ENCODE data around the gene PAK5.

PAK5 gene

GRCh38 chr20:9576695-9577094 is 262.2 kb downstream of the PAK5 start:
- H3K27ac ChIP-seq (ENCODE audit: low read depth, low read length), result no peak overlapping the region
- H3K79me2 ChIP-seq (ENCODE audit: insufficient read depth, low read length), result no peaks in the 10 kb centered on the region
- no peak overlapping the region for H3K4me2 ChIP-seq (ENCODE audit: low read depth, low read length, poor library complexity, severe bottlenecking)
- no peak overlapping the region for H3K9ac ChIP-seq (ENCODE audit: low read length)
- no peak for TF ChIP-seq CTCF (IDR thresholded peaks at IDR 0.05; ENCODE audit: insufficient read depth, low read length, poor library complexity, severe bottlenecking)
- H3K36me3 ChIP-seq (ENCODE audit: low read length), result no peaks in the 10 kb centered on the region
- H3K27me3 ChIP-seq (ENCODE audit: low read length), result no peaks in the 10 kb centered on the region
- H3K4me3 ChIP-seq (ENCODE audit: insufficient read depth, low read length, poor library complexity, severe bottlenecking), result no peak overlapping the region
- no peaks in the 10 kb centered on the region for H4K20me1 ChIP-seq (ENCODE audit: low read depth, low read length)
- H3K9me2 ChIP-seq (replicated peaks; ENCODE audit: insufficient read depth, low read length), result no peaks in the 10 kb centered on the region
- no peak overlapping the region for H2AFZ ChIP-seq (ENCODE audit: low read depth, low read length, severe bottlenecking)
- H3F3A ChIP-seq (ENCODE audit: insufficient read depth), result no peaks in the 10 kb centered on the region
- no peaks in the 10 kb centered on the region for H3K9me3 ChIP-seq (ENCODE audit: insufficient read depth, low read length)

GRCh38 chr20:9575836-9576235 is 263.0 kb downstream of the PAK5 start:
- no peak overlapping the region for H3K9ac ChIP-seq (ENCODE audit: low read length)
- no peaks in the 10 kb centered on the region for H3K27me3 ChIP-seq (ENCODE audit: low read length)
- no peaks in the 10 kb centered on the region for H3K9me2 ChIP-seq (replicated peaks; ENCODE audit: insufficient read depth, low read length)
- H3K9me3 ChIP-seq (ENCODE audit: insufficient read depth, low read length), result no peaks in the 10 kb centered on the region
- no peak for TF ChIP-seq CTCF (IDR thresholded peaks at IDR 0.05; ENCODE audit: insufficient read depth, low read length, poor library complexity, severe bottlenecking)
- TF ChIP-seq EZH2phosphoT487 (conservative IDR thresholded peaks at IDR 0.05; ENCODE audit: low read length), result no peak
- H3K79me2 ChIP-seq (ENCODE audit: insufficient read depth, low read length), result no peaks in the 10 kb centered on the region
- no peaks in the 10 kb centered on the region for H3F3A ChIP-seq (ENCODE audit: insufficient read depth)
- no peak overlapping the region for H3K4me2 ChIP-seq (ENCODE audit: low read depth, low read length, poor library complexity, severe bottlenecking)
- no peak overlapping the region for H3K4me3 ChIP-seq (ENCODE audit: insufficient read depth, low read length, poor library complexity, severe bottlenecking)
- no peaks in the 10 kb centered on the region for H4K20me1 ChIP-seq (ENCODE audit: low read depth, low read length)
- no peak overlapping the region for H3K27ac ChIP-seq (ENCODE audit: low read depth, low read length)
- H2AFZ ChIP-seq (ENCODE audit: low read depth, low read length, severe bottlenecking), result no peak overlapping the region
- no peaks in the 10 kb centered on the region for H3K36me3 ChIP-seq (ENCODE audit: low read length)

GRCh38 chr20:9574776-9575175 is 264.1 kb downstream of the PAK5 start:
- Histone ChIP-seq H3K36me3 (ENCODE audit: low read length) (no peaks in the 10 kb centered on the region), H3K9me3 (ENCODE audit: insufficient read depth, low read length) (no peaks in the 10 kb centered on the region), H3K9me2 (replicated peaks; ENCODE audit: insufficient read depth, low read length) (no peaks in the 10 kb centered on the region), H3K4me2 (ENCODE audit: low read depth, low read length, poor library complexity, severe bottlenecking) (no peak overlapping the region), H3K79me2 (ENCODE audit: insufficient read depth, low read length) (no peaks in the 10 kb centered on the region), H4K20me1 (ENCODE audit: low read depth, low read length) (no peaks in the 10 kb centered on the region), H3K9ac (ENCODE audit: low read length) (no peak overlapping the region), H3K4me3 (ENCODE audit: insufficient read depth, low read length, poor library complexity, severe bottlenecking) (no peak overlapping the region), H3K27ac (ENCODE audit: low read depth, low read length) (no peak overlapping the region), H3F3A (ENCODE audit: insufficient read depth) (no peaks in the 10 kb centered on the region), H3K27me3 (ENCODE audit: low read length) (no peaks in the 10 kb centered on the region), H2AFZ (ENCODE audit: low read depth, low read length, severe bottlenecking) (no peak overlapping the region)
- TF ChIP-seq CTCF (IDR thresholded peaks at IDR 0.05; ENCODE audit: insufficient read depth, low read length, poor library complexity, severe bottlenecking), result no peak
- TF ChIP-seq EZH2phosphoT487 (conservative IDR thresholded peaks at IDR 0.05; ENCODE audit: low read length), result no peak

GRCh38 chr20:9574181-9574580 is 264.7 kb downstream of the PAK5 start:
- TF ChIP-seq EZH2phosphoT487 (conservative IDR thresholded peaks at IDR 0.05; ENCODE audit: low read length), result no peak
- TF ChIP-seq CTCF (IDR thresholded peaks at IDR 0.05; ENCODE audit: insufficient read depth, low read length, poor library complexity, severe bottlenecking), result no peak
- Histone ChIP-seq H4K20me1 (ENCODE audit: low read depth, low read length) (no peaks in the 10 kb centered on the region), H3F3A (ENCODE audit: insufficient read depth) (no peaks in the 10 kb centered on the region), H3K9me3 (ENCODE audit: insufficient read depth, low read length) (no peaks in the 10 kb centered on the region), H3K27me3 (ENCODE audit: low read length) (no peaks in the 10 kb centered on the region), H3K4me2 (ENCODE audit: low read depth, low read length, poor library complexity, severe bottlenecking) (no peak overlapping the region), H3K36me3 (ENCODE audit: low read length) (no peaks in the 10 kb centered on the region), H3K79me2 (ENCODE audit: insufficient read depth, low read length) (no peaks in the 10 kb centered on the region), H2AFZ (ENCODE audit: low read depth, low read length, severe bottlenecking) (no peak overlapping the region), H3K9ac (ENCODE audit: low read length) (no peak overlapping the region), H3K9me2 (replicated peaks; ENCODE audit: insufficient read depth, low read length) (no peaks in the 10 kb centered on the region), H3K4me3 (ENCODE audit: insufficient read depth, low read length, poor library complexity, severe bottlenecking) (no peak overlapping the region), H3K27ac (ENCODE audit: low read depth, low read length) (no peak overlapping the region)

Measured in SU-DHL-6 (cell line).